ENCODE results near the gene C10orf95. TPM values are rescaled to one million over a fixed set of nuclear protein-coding genes. Genes with fewer than 3 reads are reported as not detected.
"Not testable (repeated sequence)": the region's sequence is repeated elsewhere in the genome, so short reads cannot be mapped to it uniquely, and the experiment has no call there.

The C10orf95 gene
- total RNA-seq, 3 donors from 2014 or later (not counting 1 experiment from before 2014, with no cell fraction given), result 0.25 to 0.41 (median 0.35) TPM

- Mint-ChIP-seq H3K4me3 (no peak overlapping the region), H3K36me3 (no peaks in the 10 kb centered on the region), H3K4me1 (peaks cover 23 to 28% of the 10 kb centered on the region in 2 donors), H3K9me3 (no peaks in the 10 kb centered on the region), H3K27me3 (ENCODE audit: low read depth in 2 of 2) (no peaks in the 10 kb centered on the region), H3K27ac (no peak overlapping the region)
- no peak for ATAC-seq
- peaks cover 11% of the 10 kb centered on the region for H3K36me3 ChIP-seq (ENCODE audit: control insufficient read depth, insufficient read depth, low read length)
- intact Hi-C loops (cut with micrococcal nuclease), result no loop called here
- WGBS (ENCODE audit: insufficient coverage), result 90% methylated on average over 9 of the region's 9 CpGs
- no peak for DNase-seq
- H3K27ac ChIP-seq (ENCODE audit: low read length), result no peak overlapping the region
- H3K4me1 ChIP-seq (ENCODE audit: control insufficient read depth, insufficient read depth, low read length), result peaks cover 19% of the 10 kb centered on the region
- no peaks in the 10 kb centered on the region for H3K27me3 ChIP-seq (ENCODE audit: control insufficient read depth, insufficient read depth, low read length)
- H3K9me3 ChIP-seq (ENCODE audit: control insufficient read depth, insufficient read depth, low read length), result no peaks in the 10 kb centered on the region
- no peak overlapping the region for H3K4me3 ChIP-seq (ENCODE audit: low read length)
- TF ChIP-seq CTCF (IDR thresholded peaks at IDR 0.05), result no peak
These were observed 6.3 kb upstream of the C10orf95 start for GRCh38 chr10:102457591-102458150.

- Mint-ChIP-seq H3K4me3 (no peak overlapping the region), H3K27me3 (ENCODE audit: low read depth in 2 of 2) (no peaks in the 10 kb centered on the region), H3K27ac (no peak overlapping the region), H3K36me3 (no peaks in the 10 kb centered on the region), H3K9me3 (no peaks in the 10 kb centered on the region), H3K4me1 (peaks cover 18 to 19% of the 10 kb centered on the region in 2 donors)
- Histone ChIP-seq H3K9me3 (ENCODE audit: control insufficient read depth, insufficient read depth, low read length) (no peaks in the 10 kb centered on the region), H3K4me3 (ENCODE audit: low read length) (no peak overlapping the region), H3K27me3 (ENCODE audit: control insufficient read depth, insufficient read depth, low read length) (no peaks in the 10 kb centered on the region), H3K4me1 (ENCODE audit: control insufficient read depth, insufficient read depth, low read length) (peaks cover 26% of the 10 kb centered on the region), H3K27ac (ENCODE audit: low read length) (no peak overlapping the region), H3K36me3 (ENCODE audit: control insufficient read depth, insufficient read depth, low read length) (peaks cover 14% of the 10 kb centered on the region)
- no peak for ATAC-seq
- WGBS (ENCODE audit: insufficient coverage), result 97% methylated on average over 6 of the region's 7 CpGs
- intact Hi-C loops (cut with micrococcal nuclease), result no loop called here
- no peak for DNase-seq
- no peak for TF ChIP-seq CTCF (IDR thresholded peaks at IDR 0.05)
These were observed 4.6 kb upstream of the C10orf95 start for GRCh38 chr10:102455893-102456471.

GRCh38 chr10:102454662-102455487 lies 3.5 kb upstream of the C10orf95 start:
- peaks cover 12 to 14% of the 10 kb centered on the region in 2 donors for H3K4me1 Mint-ChIP-seq
- intact Hi-C loops (cut with micrococcal nuclease); H3K36me3 Mint-ChIP-seq; H3K9me3 ChIP-seq (ENCODE audit: control insufficient read depth, insufficient read depth, low read length); H3K4me3 Mint-ChIP-seq; H3K27ac Mint-ChIP-seq; ATAC-seq; H3K27ac ChIP-seq (ENCODE audit: low read length); H3K9me3 Mint-ChIP-seq; H3K27me3 Mint-ChIP-seq (ENCODE audit: low read depth in 2 of 2); H3K27me3 ChIP-seq (ENCODE audit: control insufficient read depth, insufficient read depth, low read length); H3K4me3 ChIP-seq (ENCODE audit: low read length); DNase-seq: not testable (repeated sequence)
- Histone ChIP-seq H3K36me3 (ENCODE audit: control insufficient read depth, insufficient read depth, low read length) (peaks cover 14% of the 10 kb centered on the region), H3K4me1 (ENCODE audit: control insufficient read depth, insufficient read depth, low read length) (peaks cover 22% of the 10 kb centered on the region)
- WGBS (ENCODE audit: insufficient coverage), result 88% methylated on average over 13 of the region's 13 CpGs

- H3K27me3 ChIP-seq (ENCODE audit: control insufficient read depth, insufficient read depth, low read length), result no peaks in the 10 kb centered on the region
- peaks cover 20 to 23% of the 10 kb centered on the region in 2 donors for H3K4me1 Mint-ChIP-seq
- intact Hi-C loops (cut with micrococcal nuclease), result no loop called here
- H3K27ac ChIP-seq (ENCODE audit: low read length), result no peak overlapping the region
- TF ChIP-seq CTCF (IDR thresholded peaks at IDR 0.05), result no peak
- H3K4me3 ChIP-seq (ENCODE audit: low read length), result no peak overlapping the region
- no peaks in the 10 kb centered on the region for H3K27me3 Mint-ChIP-seq (ENCODE audit: low read depth in 2 of 2)
- no peaks in the 10 kb centered on the region for H3K9me3 ChIP-seq (ENCODE audit: control insufficient read depth, insufficient read depth, low read length)
- H3K36me3 ChIP-seq (ENCODE audit: control insufficient read depth, insufficient read depth, low read length), result peaks cover 14% of the 10 kb centered on the region
- peaks cover 29% of the 10 kb centered on the region for H3K4me1 ChIP-seq (ENCODE audit: control insufficient read depth, insufficient read depth, low read length)
- peak overlapping the region; percentile 75 to 88 for H3K27ac Mint-ChIP-seq
- DNase-seq, result no peak
- H3K36me3 Mint-ChIP-seq, result no peaks in the 10 kb centered on the region
- WGBS (ENCODE audit: insufficient coverage), result 94% methylated on average over 5 of the region's 5 CpGs
- ATAC-seq, result no peak
- H3K4me3 Mint-ChIP-seq, result no peak overlapping the region
- H3K9me3 Mint-ChIP-seq, result no peaks in the 10 kb centered on the region
These were observed 2.2 kb upstream of the C10orf95 start for GRCh38 chr10:102453502-102453901.
